ENCODE data around the gene CALB2.

DNA sequence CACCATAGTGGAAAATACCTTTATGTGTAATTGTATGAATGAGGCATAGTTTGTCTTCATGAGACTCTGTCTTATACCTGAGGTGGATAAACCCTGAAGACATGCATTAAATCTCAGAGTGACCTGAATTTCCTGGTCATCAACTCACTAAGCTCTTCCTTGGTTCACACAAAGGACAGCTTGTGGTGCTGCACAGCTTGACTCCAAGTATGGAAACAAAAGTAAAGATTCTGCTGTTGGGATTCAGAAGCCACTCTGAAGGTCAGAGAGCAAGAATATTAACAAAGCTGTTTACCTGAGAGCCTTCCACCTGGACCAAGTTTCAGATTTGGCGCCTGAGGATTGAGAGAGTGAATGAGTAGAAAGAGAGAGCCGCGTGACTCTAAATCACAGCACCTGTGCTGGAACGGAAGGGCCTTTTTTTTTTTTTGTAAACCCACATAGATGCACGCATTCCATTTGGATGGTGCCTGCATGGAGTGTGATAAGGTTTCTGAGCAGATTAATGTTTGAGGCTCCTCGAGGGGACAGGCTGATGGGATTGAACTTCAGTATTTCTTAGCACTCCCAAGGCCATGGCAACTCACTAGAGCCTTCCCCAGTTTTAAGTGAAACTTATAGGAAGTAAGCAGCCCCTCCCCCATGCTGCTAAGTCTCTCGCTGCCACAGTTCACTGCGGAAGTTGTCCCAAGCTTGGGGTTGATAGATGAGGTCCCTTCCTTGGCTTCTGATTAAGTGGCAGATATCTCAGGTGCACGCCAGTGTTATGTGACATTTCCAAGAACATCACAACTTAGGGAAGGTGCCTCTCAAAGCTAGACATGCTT lies 28.7 kb downstream of the CALB2 start:
- TF ChIP-seq, protein P1, sequence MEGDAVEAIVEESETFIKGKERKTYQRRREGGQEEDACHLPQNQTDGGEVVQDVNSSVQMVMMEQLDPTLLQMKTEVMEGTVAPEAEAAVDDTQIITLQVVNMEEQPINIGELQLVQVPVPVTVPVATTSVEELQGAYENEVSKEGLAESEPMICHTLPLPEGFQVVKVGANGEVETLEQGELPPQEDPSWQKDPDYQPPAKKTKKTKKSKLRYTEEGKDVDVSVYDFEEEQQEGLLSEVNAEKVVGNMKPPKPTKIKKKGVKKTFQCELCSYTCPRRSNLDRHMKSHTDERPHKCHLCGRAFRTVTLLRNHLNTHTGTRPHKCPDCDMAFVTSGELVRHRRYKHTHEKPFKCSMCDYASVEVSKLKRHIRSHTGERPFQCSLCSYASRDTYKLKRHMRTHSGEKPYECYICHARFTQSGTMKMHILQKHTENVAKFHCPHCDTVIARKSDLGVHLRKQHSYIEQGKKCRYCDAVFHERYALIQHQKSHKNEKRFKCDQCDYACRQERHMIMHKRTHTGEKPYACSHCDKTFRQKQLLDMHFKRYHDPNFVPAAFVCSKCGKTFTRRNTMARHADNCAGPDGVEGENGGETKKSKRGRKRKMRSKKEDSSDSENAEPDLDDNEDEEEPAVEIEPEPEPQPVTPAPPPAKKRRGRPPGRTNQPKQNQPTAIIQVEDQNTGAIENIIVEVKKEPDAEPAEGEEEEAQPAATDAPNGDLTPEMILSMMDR (IDR thresholded peaks at IDR 0.05) = no peak
- TF ChIP-seq POLR2A (IDR thresholded peaks at IDR 0.05) = no peak

All from body of pancreas (tissue), 4 donors.